ENCODE measurements around the gene CPO.

DNA sequence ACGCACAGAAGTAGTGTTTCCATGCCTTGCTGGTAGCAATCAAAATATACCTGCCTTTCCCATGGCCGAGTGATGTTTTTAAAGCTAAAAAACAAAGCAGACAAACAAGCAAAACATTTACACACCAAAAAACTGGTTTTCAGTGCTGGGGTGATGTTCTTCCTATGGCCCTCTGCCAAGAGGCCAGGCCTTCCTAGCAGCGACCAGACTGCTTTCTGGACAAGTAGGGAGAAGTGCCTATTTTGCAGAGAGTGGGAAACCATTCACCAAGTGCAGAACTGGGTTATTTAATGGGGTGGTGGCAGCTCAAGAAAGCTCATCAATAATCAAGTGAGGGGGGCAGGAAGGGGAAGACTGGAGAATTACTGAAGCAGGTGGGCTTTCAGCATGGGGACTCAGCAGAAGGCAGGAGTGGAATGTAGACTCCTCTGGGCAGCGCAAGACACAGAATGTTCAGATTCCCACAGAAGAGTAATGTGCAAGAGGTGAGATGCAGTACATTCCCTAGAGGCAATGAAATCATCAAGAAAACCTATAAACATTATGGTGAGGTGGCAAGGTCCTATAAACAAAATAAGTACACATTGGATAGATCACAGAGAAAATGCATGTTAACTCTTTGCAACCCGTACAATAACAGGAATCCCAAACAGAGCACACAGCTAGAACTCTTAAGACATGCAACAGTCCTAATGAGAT, 44.0 kb downstream of the CPO start:
- TF ChIP-seq, protein P1, sequence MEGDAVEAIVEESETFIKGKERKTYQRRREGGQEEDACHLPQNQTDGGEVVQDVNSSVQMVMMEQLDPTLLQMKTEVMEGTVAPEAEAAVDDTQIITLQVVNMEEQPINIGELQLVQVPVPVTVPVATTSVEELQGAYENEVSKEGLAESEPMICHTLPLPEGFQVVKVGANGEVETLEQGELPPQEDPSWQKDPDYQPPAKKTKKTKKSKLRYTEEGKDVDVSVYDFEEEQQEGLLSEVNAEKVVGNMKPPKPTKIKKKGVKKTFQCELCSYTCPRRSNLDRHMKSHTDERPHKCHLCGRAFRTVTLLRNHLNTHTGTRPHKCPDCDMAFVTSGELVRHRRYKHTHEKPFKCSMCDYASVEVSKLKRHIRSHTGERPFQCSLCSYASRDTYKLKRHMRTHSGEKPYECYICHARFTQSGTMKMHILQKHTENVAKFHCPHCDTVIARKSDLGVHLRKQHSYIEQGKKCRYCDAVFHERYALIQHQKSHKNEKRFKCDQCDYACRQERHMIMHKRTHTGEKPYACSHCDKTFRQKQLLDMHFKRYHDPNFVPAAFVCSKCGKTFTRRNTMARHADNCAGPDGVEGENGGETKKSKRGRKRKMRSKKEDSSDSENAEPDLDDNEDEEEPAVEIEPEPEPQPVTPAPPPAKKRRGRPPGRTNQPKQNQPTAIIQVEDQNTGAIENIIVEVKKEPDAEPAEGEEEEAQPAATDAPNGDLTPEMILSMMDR (IDR thresholded peaks at IDR 0.05) = no peak
- TF ChIP-seq POLR2A (IDR thresholded peaks at IDR 0.05) = no peak

All from vagina (tissue), 2 donors.